GM19328 (cell line): Measurements from ENCODE around the gene RGS3.

Source experiments
- ATAC-seq: cut with Tn5 transposase; IDR thresholded peaks from one replicate; pipeline ENCODE4 v1.9.1; 2021; ENCODE audit warnings: mild to moderate bottlenecking, moderate library complexity; ENCODE audit not compliant: unreplicated experiment

Gene RGS3

GRCh38 chr9:113582698-113583200 is 119.2 kb downstream of the RGS3 start:
- ATAC-seq = no peak

GRCh38 chr9:113583511-113584427 is 120.2 kb downstream of the RGS3 start:
- ATAC-seq = no peak

DNA sequence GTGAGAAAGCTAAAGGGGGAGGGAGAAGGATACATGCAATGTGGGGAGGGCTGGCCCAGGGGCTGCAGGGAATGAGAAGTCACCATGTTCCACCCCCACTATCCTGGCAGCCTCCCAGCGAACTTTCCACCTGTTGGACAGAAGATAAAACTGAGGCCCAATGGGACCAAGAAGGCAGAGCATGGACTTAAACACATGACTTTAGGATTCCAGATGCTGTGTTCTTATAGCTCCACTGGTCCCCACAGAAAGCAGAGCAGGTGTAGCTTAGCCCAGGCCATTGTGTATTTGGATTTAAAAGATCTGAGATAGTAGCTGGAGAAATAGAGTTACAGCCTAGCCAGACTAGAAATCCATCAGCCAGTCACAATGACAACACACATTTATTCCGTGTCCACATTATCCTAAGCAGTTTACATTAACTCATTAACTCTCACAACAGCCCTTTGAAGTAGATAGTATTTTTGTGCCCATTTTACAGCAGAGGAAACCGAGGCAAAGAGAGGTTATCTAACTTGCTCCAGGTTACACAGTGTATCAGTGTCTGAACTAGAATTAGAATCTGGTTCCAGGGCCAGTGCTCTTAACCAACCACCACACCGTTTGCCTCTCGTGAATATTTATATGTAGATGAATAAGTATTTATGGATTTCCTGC is 121.0 kb downstream of the RGS3 start:
- no peak for ATAC-seq

GRCh38 chr9:113585085-113585442 is 121.5 kb downstream of the RGS3 start:
- ATAC-seq = no peak

GRCh38 chr9:113585555-113585954 is 122.0 kb downstream of the RGS3 start:
- no peak for ATAC-seq

DNA sequence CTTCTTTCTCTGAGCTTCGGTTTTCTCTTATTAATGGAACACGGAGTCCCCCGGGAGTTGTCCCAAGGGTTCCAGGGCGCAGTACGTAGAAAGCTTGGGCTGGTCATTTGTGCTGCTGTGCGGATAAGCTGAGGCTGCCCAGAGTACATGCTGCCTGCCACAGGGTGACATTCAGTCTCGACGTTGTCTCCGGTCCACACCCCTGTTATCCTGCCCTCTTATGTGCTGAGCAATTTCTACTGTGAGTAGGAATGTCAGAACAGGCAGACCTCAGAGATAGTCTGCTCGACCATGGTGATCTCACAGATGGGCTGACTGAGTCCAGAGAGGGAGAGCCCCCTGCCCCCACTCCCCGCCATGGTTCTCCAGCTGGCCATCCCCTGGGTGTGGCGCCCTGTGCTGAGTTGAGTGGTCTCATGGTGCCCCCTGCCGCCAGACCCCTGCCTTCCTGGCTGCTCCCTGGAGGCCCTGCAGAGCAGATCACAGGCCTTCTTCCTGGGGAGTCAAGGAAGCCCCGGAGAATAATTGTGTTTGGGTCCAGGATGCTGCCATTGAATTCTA is 124.0 kb downstream of the RGS3 start:
- no peak for ATAC-seq

GRCh38 chr9:113588242-113588810 is 124.8 kb downstream of the RGS3 start:
- ATAC-seq = no peak

GRCh38 chr9:113588936-113589335 is 125.4 kb downstream of the RGS3 start:
- no peak for ATAC-seq

GRCh38 chr9:113589407-113589806 is 125.9 kb downstream of the RGS3 start:
- ATAC-seq = no peak

DNA sequence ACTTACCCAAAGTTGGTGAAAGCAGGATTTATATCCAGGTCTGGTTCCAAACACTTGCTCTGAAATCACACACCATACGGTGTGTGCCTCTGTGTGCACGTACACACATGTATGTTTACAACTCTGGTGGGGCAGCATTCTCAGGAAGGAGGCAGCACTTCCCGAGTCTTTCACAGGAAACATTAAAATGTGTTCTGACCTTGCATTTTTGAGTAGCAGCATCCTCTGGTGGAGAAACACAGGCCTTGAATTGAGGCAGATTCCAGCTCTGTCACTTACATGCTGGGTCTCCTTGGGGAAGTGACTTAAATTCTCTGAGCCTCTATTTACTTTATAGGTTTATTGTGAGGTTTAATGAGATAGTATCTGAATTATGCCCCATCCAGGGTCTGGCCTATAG is 126.4 kb downstream of the RGS3 start:
- ATAC-seq = no peak

DNA sequence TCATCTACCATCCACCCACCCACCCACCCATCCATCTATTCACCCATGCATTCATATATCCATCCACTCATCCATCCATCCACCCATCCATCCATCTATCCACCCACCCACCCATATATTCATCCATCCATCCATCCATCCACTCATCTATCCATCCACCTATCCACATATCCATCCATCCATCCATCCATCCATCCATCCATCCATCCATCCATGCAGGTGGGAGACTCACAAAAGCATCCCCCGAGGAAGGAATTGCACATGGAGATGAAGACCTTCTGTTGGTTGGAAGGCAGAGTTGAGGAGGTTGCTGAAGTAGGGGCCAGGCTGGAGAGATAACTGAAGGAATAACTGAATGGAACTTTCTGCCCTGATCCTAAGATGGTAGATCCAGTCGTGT is 126.9 kb downstream of the RGS3 start:
- ATAC-seq = no peak

DNA sequence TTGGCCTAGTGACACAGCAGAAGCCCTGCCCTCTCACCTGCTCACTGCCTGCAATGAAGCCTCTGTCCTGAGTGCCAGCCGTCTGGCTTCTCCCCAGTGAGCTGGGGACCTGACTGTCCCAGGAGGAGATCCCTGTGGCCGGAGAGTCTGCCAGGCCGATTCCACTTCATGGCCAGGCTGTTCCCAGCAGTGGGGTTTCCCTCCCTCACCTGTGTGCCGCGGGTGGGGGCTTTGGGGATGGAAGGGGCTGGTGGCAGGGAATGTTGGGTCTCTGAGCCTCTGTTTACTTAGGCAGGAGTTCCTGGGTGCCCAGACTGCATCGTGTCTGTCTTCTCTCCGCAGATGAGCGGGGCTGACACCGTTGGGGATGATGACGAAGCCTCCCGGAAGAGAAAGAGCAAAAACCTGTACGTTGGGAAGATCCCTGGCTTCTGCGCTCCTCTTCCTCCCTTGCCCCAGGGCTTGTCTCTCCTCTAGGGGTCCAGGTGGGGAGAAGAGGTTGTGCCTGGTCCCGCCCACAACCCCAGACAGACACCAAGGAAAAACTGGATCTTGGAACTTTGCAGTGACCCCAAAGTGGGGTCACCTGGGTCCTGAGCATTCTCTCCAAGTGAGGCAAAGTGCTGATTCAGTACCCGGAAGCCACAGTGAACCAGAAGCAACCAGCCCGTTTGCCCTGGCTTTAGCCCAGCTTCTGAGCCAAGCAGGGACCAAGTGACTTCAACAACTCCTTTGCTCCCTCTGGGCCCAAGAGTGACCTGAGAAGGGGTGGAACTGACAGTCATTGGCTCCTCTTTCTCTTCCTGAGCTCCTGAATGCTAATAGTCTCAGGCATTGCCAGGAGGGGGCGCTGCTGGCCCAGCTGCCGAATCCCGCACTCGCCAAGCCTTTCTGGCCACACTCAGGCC is 127.7 kb downstream of the RGS3 start:
- no peak for ATAC-seq

- ATAC-seq = no peak
Measured at GRCh38 chr9:113591899-113592625, 128.5 kb downstream of the RGS3 start.

- no peak for ATAC-seq
Measured at GRCh38 chr9:113592876-113593575, 129.5 kb downstream of the RGS3 start.

GRCh38 chr9:113593682-113594281 is 130.3 kb downstream of the RGS3 start:
- ATAC-seq = no peak

DNA sequence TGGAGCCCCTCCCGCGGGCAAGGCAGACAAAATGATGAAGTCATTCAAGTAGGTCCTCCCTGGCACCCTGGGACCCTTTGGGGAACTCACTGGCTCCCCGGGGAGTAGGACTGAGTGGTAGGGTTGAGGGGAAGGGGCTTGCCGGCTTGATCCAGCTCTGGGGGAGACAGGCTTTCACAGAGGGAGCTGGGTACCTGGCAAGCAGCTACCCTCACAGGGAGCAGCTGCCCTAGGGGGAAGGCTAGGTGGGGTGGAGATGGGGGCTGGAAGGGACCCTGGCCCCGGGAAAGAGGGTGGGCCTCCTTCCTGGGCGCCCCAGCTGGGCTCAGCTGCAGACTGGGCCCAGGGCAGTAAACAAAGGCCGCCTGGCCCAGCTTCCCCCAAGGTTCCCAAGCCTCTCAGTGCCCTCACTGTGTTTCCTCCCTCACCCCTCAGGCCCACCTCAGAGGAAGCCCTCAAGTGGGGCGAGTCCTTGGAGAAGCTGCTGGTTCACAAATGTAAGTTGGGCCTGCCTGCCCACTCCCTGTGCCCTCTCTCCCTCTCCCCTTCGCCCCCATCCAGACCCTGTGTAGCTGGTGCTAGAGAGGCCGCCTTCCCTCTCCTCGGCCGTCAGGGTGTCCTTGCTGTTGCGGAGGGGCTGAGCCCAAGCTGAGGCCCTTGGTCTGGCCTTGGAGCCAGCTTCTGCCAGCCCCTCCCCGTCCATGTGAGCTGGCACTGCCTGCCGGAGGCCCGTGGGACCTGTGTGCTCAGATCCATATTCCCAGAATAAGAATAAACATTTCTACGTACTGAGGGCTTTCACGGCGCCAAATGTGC is 131.2 kb downstream of the RGS3 start:
- no peak for ATAC-seq

DNA sequence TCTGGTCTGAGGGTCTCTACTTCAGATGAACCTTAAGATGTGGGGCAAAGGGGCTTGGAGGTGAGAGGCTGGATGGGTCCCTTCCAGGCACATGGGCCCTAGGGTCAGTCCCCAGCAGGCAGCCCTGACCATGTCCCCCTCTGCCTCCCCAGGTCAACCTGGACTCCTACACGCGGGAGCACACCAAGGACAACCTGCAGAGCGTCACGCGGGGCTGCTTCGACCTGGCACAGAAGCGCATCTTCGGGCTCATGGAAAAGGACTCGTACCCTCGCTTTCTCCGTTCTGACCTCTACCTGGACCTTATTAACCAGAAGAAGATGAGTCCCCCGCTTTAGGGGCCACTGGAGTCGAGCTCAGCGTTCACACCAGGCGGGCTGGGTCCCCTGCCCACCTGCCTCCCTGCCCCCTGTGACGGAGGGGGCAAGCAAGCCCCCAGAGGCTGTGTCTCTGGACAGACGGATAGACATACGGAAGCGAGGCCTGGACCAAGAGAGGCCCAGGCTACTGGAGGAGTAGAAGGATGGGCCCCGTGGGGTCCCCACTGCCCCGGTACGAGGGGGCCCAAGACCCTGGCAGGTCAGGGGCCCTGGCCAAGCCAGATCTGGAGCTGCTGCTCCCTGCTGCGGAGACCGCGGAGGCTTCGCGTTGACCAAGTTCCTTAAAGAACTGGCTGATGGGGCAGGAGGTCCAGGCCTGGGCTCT is 133.2 kb downstream of the RGS3 start:
- no peak for ATAC-seq
